ENCODE data around the gene TSEN34.
"Not testable (repeated sequence)": the region's sequence is repeated elsewhere in the genome, so short reads cannot be mapped to it uniquely, and the experiment has no call there.

The TSEN34 gene

DNA sequence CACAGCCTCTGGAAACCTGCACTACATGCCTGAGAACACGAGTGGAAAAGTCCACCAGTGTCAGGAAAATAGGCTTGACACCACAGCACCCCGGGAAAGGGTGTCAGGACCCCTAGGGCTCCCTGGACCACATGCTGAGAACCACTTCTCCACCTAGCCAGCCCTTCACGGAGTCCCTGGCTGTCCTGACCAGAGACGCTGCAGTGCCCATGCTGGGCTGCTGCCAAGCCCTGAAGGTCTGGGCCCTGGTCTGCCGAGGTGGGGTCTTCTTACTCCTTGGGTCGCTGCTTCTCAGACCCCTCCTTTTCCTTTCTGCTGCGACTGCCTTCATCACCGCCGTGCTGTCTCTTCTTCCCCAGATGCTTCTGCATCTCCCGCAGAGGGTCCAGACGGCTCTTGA lies 34.6 kb upstream of the TSEN34 start:
- Mint-ChIP-seq H3K36me3 (ENCODE audit: low read depth) (peaks cover 31% of the 10 kb centered on the region), H3K27ac (no peak overlapping the region), H3K9me3 (no peaks in the 10 kb centered on the region), H3K4me1 (ENCODE audit: low read depth) (peaks cover 43% of the 10 kb centered on the region), H3K4me3 (no peak overlapping the region), H3K27me3 (ENCODE audit: low read depth) (no peaks in the 10 kb centered on the region)

DNA sequence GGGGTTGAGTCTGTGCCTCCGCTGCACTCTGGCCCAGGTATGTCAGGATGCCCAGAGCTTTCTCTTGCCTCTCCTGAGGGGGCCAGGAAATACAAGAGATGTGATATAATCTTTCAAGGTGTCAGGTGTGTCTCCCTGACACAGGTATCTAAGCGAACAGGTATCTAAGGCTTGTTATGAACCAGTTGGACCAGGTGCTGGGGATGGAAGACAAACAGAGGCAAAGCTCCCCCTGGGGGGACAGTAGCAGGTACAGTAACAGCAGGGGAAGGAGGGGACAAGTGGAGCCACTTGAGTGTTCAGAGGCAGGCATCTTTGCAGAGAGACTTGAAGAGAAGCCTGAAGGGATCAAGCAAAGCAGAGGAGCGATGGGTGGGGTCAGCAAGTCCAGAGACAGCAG lies 34.2 kb upstream of the TSEN34 start:
- H3K4me3 Mint-ChIP-seq: peak overlapping the region; percentile 43
- H3K9me3 Mint-ChIP-seq: no peaks in the 10 kb centered on the region
- H3K4me1 Mint-ChIP-seq (ENCODE audit: low read depth): peaks cover 46% of the 10 kb centered on the region
- no peaks in the 10 kb centered on the region for H3K27me3 Mint-ChIP-seq (ENCODE audit: low read depth)
- peak overlapping the region; percentile 5 for H3K27ac Mint-ChIP-seq
- peaks cover 31% of the 10 kb centered on the region for H3K36me3 Mint-ChIP-seq (ENCODE audit: low read depth)

DNA sequence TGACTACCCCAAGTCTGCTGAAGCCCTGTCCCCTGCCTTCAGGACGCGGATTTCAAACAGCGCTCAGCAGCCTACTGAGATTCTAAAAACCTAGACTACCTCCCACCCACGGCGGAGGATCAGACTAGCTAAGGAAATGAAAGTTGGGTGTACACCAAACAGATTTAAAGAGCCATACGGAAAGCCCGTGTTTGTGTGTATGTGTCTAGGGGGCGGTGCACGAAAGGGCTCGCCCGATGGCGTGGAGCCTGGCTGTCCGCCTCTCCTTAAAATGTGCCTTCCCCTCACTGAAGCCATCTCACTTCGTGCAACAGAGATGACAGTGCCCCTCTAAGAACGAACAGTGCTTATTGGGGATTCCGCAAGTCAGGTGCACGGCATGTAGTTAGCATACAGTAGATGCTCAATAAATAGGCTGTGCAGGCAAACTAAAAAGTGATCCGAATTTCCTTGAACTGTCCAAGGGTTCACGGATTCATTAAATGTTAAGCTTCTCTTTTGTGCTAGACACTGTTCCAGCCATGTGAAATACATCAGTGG lies 32.2 kb upstream of the TSEN34 start:
- Mint-ChIP-seq H3K36me3 (ENCODE audit: low read depth) (peaks cover 24% of the 10 kb centered on the region), H3K4me1 (ENCODE audit: low read depth) (peaks cover 50% of the 10 kb centered on the region), H3K4me3 (peak overlapping the region; percentile 99), H3K27ac (peak overlapping the region; percentile 99), H3K27me3 (ENCODE audit: low read depth) (no peaks in the 10 kb centered on the region), H3K9me3 (no peaks in the 10 kb centered on the region)

DNA sequence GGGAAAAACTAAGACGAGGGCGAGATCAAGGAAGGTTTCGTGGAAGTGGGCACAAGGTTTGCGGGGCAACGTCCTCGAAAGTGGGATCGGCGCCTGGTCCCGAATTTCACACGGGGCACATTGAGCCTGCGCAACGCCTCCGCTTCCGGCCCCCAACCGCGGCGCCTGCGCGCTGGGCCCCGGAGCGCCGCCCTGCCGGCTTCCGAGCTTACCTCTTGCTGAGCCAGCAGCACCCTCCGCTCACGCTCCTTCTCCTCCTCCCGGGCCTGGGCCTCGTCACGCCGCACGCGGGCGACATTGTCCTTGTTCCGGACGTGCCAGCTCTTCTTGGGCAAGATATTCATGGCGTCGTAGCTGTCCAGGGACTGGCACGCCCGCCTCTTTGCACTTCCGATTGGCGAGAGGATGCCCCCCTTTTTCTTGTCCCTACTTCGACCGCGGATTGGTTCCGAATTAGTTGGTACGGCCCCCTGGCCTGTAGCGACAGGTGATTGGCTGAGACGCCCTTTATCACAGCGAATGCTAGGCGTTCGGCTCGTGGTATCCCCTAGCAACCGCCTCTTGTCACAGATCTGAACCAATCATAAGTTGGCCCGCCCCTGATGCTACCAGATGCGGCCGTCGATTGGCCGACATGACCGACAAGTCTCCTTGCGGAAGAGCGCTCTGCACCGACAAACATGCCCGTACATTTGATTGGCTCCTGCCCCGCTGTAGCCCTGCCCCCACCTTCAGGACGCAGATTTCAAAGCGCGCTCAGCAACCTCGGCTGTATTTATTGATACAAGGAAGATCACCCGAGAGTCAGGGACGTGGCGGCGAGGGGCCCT lies 31.5 kb upstream of the TSEN34 start, which contains the start of gene LENG1:
Gene LENG1 (minus strand): TSS at position 370 of the 830 bp plus-strand sequence. CDS start 26 bp downstream, at position 344.
- Mint-ChIP-seq H3K4me3 (peak within 1 kb of the TSS; percentile 99), H3K4me1 (ENCODE audit: low read depth) (peaks cover 48% of the 10 kb centered on the region), H3K27ac (peak within 1 kb of the TSS; percentile 99), H3K9me3 (no peaks in the 10 kb centered on the region), H3K27me3 (ENCODE audit: low read depth) (no peaks in the 10 kb centered on the region), H3K36me3 (ENCODE audit: low read depth) (peaks cover 19% of the 10 kb centered on the region)

DNA sequence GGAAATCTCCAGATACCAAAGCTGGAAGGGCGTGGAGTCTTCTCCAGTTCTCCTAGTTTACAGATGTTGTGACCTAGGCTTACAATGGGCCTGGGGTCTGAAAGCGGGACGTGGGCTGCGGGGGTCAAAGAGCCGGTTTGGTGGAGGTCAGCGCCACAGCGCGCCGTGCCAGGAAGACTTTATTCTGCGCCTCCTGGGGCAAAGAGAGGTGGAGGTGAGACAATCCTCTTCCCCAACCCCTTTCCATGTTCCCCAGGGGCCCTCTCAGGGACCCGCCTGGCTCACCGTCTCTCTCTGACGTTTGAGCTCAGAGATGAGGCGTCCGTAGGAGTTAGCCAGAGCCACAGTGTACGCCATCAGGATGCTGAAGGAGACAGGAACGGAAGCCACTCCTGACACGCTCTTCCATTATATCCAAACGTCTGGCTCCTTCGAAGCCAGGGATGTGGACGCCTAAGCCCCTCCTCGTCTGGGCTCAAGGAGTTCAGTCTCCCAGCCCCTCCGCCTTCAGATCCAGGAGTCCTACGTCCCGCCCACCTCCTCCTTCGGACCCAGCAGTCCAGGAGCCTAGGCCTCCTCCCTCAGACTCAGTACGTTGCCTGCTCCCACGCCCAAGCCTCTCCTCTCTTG lies 30.8 kb upstream of the TSEN34 start:
- H3K27me3 Mint-ChIP-seq (ENCODE audit: low read depth): no peaks in the 10 kb centered on the region
- H3K27ac Mint-ChIP-seq: peak overlapping the region; percentile 99
- peak overlapping the region; percentile 99 for H3K4me3 Mint-ChIP-seq
- H3K9me3 Mint-ChIP-seq: no peaks in the 10 kb centered on the region
- H3K36me3 Mint-ChIP-seq (ENCODE audit: low read depth): peaks cover 13% of the 10 kb centered on the region
- H3K4me1 Mint-ChIP-seq (ENCODE audit: low read depth): peaks cover 44% of the 10 kb centered on the region

DNA sequence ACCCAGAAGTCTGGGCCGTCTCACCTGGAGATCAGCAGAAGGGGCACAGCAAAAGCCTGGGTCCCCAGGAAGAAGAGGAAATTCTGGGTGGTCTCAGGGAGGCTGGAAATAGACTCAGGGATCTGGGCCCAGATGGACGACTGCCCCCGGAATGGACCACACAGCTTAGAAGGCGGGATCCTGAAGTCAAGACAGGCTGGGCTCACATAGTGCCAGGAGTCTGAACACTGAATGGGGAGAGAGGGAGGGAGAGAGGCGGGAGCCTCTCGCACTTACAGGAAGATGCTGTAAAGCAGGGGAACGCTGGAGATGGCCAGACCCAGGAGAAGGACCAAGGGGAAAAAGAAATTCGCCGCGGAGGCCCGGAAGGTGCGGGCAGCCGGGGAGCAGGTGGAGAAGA lies 30.3 kb upstream of the TSEN34 start:
- peaks cover 13% of the 10 kb centered on the region for H3K36me3 Mint-ChIP-seq (ENCODE audit: low read depth)
- H3K9me3 Mint-ChIP-seq: no peaks in the 10 kb centered on the region
- H3K27me3 Mint-ChIP-seq (ENCODE audit: low read depth): peaks cover 5% of the 10 kb centered on the region
- peaks cover 44% of the 10 kb centered on the region for H3K4me1 Mint-ChIP-seq (ENCODE audit: low read depth)
- peak overlapping the region; percentile 99 for H3K4me3 Mint-ChIP-seq
- peak overlapping the region; percentile 99 for H3K27ac Mint-ChIP-seq

DNA sequence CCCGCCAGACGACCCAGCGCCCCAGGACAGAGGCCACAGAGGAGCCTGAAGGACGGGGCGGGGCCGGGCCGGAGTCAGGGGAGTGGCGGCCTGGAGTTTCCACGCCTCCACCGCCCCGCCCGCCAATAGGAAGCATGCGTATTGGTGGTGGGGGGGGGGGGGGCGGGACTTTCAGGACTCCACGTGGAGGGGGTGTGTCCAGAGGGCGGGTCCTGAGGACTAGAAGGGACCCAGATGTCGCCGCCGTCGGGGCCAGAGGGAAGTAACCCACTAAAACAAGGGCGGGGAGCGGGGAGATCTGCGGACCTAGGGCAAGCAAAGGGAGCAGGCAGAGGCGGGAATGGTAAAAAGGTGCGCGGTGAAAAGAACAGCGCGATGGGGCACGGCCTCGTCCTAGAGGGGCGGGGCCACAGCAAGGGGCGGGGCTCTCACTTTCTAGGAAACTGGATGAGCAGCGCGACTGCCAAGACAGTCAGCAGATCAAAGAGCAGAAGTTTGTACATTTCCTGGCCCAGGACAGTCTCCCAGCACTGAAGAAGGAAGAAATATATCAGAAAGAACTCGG lies 28.8 kb upstream of the TSEN34 start:
- H3K4me1 Mint-ChIP-seq (ENCODE audit: low read depth): peaks cover 40% of the 10 kb centered on the region

DNA sequence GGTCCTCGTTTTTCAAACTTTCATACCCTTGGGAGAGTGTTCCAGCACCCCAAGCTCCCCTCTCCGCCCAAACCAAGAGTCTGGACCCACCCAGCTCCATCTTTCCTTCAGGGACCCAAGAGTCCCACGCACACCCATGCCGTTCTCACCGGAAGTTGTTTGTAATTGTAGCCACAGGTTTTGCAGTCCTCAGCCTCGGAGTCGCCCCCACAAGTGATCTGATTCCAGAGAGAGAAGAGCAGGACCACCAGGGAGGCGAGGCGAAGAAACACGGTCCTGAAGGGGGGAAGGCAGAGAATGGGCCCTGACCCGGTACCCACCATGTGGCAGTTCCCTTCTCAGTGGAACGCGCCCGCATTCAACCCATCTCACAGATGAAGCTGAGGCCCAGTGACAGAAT lies 28.2 kb upstream of the TSEN34 start:
- Mint-ChIP-seq H3K27ac (peak overlapping the region; percentile 91), H3K4me3 (peak overlapping the region; percentile 96), H3K4me1 (ENCODE audit: low read depth) (peaks cover 40% of the 10 kb centered on the region), H3K27me3 (ENCODE audit: low read depth) (peaks cover 6% of the 10 kb centered on the region), H3K36me3 (ENCODE audit: low read depth) (peaks cover 7% of the 10 kb centered on the region), H3K9me3 (no peaks in the 10 kb centered on the region)

More for the DNA sequence above, 28.8 kb upstream of the TSEN34 start:
- no peaks in the 10 kb centered on the region for H3K9me3 Mint-ChIP-seq
- peaks cover 7% of the 10 kb centered on the region for H3K36me3 Mint-ChIP-seq (ENCODE audit: low read depth)
- peak overlapping the region; percentile 91 for H3K27ac Mint-ChIP-seq
- peaks cover 6% of the 10 kb centered on the region for H3K27me3 Mint-ChIP-seq (ENCODE audit: low read depth)
- H3K4me3 Mint-ChIP-seq: peak overlapping the region; percentile 96

DNA sequence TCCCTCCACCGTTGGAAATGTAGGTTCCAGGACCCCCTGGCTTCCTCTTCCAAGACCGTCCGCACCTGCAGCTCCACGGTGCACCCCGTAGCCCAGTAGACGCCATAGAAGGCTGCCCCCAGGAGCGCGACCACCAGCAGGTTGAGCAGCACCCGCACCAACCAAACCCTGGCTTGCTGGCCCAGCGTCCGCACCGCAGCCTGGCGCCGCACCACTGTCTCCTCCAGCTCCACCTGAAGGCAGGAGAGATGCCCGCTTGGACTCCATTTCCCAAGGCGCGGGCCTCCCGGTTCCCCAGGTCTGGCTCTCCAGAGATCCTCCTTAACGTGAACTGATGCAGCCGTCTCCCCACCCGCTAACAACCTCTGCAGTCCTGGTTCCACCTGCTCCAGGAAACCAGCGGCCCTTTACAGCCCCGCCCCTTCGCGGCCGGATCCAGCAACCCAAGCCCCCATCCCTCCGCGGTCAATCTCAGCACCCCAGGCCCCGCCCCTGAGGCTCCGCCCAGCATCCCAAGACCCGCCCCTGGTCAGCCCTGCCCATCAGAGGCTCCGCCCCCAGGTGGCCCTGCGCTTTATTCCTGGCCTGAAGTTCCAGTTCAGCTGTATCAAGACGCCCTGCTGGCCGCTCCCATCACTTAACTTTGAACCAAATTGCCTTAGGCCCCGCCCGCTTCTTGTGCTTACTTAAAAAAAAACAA lies 26.6 kb upstream of the TSEN34 start:
- Mint-ChIP-seq H3K27me3 (ENCODE audit: low read depth) (peaks cover 6% of the 10 kb centered on the region), H3K27ac (peak overlapping the region; percentile 10), H3K9me3 (no peaks in the 10 kb centered on the region), H3K36me3 (ENCODE audit: low read depth) (peaks cover 2% of the 10 kb centered on the region), H3K4me1 (ENCODE audit: low read depth) (peaks cover 27% of the 10 kb centered on the region), H3K4me3 (peak overlapping the region; percentile 79)

DNA sequence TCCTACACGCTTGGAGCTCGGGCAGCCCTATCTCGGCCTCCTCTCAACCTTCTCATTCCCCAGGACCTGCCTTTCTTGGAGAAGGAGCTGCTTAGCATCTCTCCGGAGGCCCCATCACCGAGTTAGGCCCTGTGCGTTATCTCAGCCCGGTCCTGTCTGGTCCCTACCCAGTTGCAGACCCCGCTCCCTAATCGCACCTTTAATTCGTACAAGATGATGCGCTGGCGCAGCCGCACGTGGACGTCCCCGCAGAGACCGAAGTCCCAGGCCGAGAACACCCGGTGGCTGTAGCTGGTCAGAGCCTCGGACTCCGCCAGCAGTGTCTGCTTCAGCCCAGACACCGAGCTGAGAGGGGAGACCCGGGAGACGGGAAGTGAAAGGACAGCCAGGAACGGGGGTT lies 25.9 kb upstream of the TSEN34 start:
- peaks cover 2% of the 10 kb centered on the region for H3K36me3 Mint-ChIP-seq (ENCODE audit: low read depth)
- peaks cover 24% of the 10 kb centered on the region for H3K4me1 Mint-ChIP-seq (ENCODE audit: low read depth)
- H3K9me3 Mint-ChIP-seq: no peaks in the 10 kb centered on the region
- H3K27ac Mint-ChIP-seq: no peak overlapping the region
- H3K27me3 Mint-ChIP-seq (ENCODE audit: low read depth): peaks cover 6% of the 10 kb centered on the region
- H3K4me3 Mint-ChIP-seq: no peak overlapping the region

DNA sequence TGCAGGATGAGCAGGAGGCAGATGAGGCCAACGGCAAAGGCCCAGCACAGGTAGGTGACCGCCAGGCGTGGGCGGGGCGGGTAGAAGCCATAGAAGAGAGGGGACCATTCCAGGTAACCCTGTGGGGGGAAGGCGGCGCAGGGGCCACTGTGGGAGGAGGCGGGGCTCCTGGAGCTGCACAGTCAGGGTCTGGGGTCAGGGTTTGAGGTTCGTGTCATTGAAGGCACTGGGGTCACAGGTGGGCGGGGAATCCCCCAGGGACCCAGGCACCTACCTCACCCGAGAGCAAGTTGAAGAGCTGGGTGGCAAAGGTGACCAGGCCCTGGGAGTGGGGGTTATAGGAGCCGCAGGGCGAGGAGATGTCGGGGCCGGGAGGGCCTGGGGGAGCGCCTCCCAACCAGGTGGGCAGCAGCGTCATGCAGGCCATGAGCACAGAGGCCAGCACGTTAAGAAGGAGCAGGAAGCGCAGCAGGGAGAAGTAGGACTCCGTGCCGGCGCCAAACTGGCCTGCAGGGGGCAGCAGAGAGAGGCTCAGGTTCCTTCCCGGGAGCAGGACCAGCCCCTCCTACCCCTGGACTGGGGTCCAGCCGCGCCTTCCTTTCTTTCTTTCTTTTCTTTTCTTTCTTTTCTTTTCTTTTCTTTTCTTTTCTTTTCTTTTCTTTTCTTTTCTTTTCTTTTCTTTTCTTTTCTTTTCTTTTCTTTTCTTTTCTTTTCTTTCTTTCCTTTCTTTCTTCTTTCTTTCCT lies 22.8 kb upstream of the TSEN34 start:
- Mint-ChIP-seq H3K27me3 (ENCODE audit: low read depth) (peaks cover 6% of the 10 kb centered on the region), H3K4me3 (no peak overlapping the region), H3K9me3 (no peaks in the 10 kb centered on the region), H3K27ac (no peak overlapping the region), H3K36me3 (ENCODE audit: low read depth) (peaks cover 2% of the 10 kb centered on the region), H3K4me1 (ENCODE audit: low read depth) (peaks cover 7% of the 10 kb centered on the region)

DNA sequence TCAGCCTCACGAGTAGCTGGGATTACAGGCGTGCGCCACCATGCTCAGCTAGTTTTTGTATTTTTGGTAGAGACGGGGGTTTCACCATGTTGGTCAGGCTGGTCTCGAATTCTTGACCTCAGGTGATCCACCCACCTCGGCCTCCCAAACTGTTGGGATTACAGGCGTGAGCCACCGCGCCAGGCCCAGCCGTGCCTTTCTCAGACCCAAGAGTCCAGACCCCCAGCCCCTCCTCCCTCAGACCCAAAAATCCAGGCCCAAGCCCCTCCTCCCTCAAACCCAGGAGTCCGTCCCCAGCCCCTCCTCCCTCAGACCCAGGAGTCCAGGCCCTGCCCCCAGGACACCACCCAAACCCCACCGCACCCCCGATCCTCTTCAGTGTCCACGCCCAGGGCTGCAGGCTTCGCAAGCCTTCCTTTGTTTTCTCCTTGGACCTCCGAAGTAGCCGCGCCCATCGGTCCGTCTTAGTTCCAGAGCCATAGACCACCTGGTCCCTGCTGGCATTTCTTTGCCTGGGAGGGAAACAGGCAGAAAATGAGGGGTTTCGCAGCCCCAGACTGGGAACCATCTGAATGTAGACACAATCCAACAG lies 21.9 kb upstream of the TSEN34 start:
- H3K27ac Mint-ChIP-seq: no peak overlapping the region
- H3K36me3 Mint-ChIP-seq (ENCODE audit: low read depth): peaks cover 1% of the 10 kb centered on the region
- peaks cover 6% of the 10 kb centered on the region for H3K27me3 Mint-ChIP-seq (ENCODE audit: low read depth)
- H3K4me1 Mint-ChIP-seq (ENCODE audit: low read depth): peaks cover 6% of the 10 kb centered on the region
- H3K9me3 Mint-ChIP-seq: no peaks in the 10 kb centered on the region
- H3K4me3 Mint-ChIP-seq: no peak overlapping the region

DNA sequence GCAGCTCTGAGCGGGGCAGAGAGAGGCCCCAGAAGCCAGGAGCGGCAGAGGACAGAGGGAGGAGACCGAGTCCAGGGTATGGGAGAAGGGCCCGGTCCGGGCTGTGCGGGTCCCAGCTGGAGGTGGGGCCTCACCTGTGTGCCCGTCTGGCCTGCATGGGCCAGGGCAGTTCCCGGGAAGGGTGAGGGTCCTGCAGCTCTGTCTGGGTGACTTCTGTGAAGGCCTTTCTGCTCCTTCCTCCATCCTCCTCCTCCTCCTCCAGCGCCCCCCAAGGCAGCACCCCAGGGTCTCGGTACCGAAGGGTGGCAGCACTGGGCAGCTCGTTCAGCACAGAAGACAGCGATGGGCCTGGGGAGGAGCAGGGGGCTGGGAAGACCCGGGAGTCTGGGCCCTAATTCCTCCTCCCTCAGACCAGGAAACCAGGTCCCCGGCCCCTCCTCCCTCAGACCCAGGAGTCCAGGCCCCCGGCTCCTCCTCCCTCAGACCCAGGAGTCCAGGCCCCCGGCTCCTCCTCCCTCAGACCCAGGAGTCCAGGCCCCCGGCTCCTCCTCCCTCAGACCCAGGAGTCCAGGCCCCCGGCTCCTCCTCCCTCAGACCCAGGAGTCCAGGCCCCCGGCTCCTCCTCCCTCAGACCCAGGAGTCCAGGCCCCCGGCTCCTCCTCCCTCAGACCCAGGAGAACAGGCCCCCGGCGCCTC lies 19.2 kb upstream of the TSEN34 start:
- not testable (repeated sequence) for H3K36me3 Mint-ChIP-seq (ENCODE audit: low read depth); H3K27ac Mint-ChIP-seq; H3K9me3 Mint-ChIP-seq; H3K27me3 Mint-ChIP-seq (ENCODE audit: low read depth); H3K4me1 Mint-ChIP-seq (ENCODE audit: low read depth); H3K4me3 Mint-ChIP-seq

Measured in T-helper 1 cell treated with Interleukin-12 subunit alpha and Interleukin-12 subunit beta and Interleukin-4 antibody, amounts not matched to agents 30 μg/mL and 1 μg/mL, for 36 hours (primary cell).